ENCODE results near the gene CFAP65.

Gene CFAP65

GRCh38 chr2:218995972-218996711 lies 45.2 kb downstream of the CFAP65 start:
- intact Hi-C loops (cut with DNase I), result loop anchor here (1.0 to 10.0 kb wide), 2 partner anchors 59 to 159 kb away; no protein-coding TSS in a partner anchor
- peak; percentile 68 to 97 (median 88) for DNase-seq

- intact Hi-C loops (cut with DNase I), result loop anchor here (10.0 kb wide), 1 partner anchor 59 kb away; no protein-coding TSS in a partner anchor
- peak in 1 of 10 donors; percentile 54 for DNase-seq
These were observed 45.8 kb downstream of the CFAP65 start for GRCh38 chr2:218995561-218995960.

- DNase-seq, result peak in 2 of 10 donors; percentile 71 to 82
- intact Hi-C loops (cut with DNase I), result loop anchor here (10.0 kb wide), 1 partner anchor 61 kb away; no protein-coding TSS in a partner anchor
These were observed 47.7 kb downstream of the CFAP65 start, which contains the start of gene CRYBA2 for GRCh38 chr2:218993345-218994315. CRYBA2 (minus strand) TSS chr2:218993422; CDS start chr2:218993176, 246 bp downstream.

- intact Hi-C loops (cut with DNase I), result loop anchor here (10.0 kb wide), 1 partner anchor 62 kb away; no protein-coding TSS in a partner anchor
- peak in 2 of 10 donors; percentile 70 to 78 for DNase-seq
These were observed 48.5 kb downstream of the CFAP65 start for GRCh38 chr2:218992703-218993344.

GRCh38 chr2:218992196-218992595 lies 49.1 kb downstream of the CFAP65 start:
- DNase-seq, result peak in 2 of 10 donors; percentile 13 to 32
- intact Hi-C loops (cut with DNase I), result loop anchor here (10.0 kb wide), 1 partner anchor 63 kb away; no protein-coding TSS in a partner anchor

GRCh38 chr2:218991674-218992168 lies 49.6 kb downstream of the CFAP65 start:
- intact Hi-C loops (cut with DNase I), result loop anchor here (10.0 kb wide), 1 partner anchor 63 kb away; no protein-coding TSS in a partner anchor
- peak in 2 of 10 donors; percentile 39 to 52 for DNase-seq

GRCh38 chr2:218990612-218991011 lies 50.7 kb downstream of the CFAP65 start:
- peak in 1 of 10 donors; percentile 30 for DNase-seq
- intact Hi-C loops (cut with DNase I), result loop anchor here (10.0 kb wide), 1 partner anchor 64 kb away; no protein-coding TSS in a partner anchor

GRCh38 chr2:218990052-218990451 lies 51.3 kb downstream of the CFAP65 start:
- peak in 2 of 10 donors; percentile 33 to 56 for DNase-seq

GRCh38 chr2:218988650-218989049 lies 52.7 kb downstream of the CFAP65 start:
- intact Hi-C loops (cut with DNase I), result loop anchor here (10.0 kb wide), 1 partner anchor 134 kb away; the partner anchor contains the start of gene WNT6
- peak in 2 of 10 donors; percentile 8 to 17 for DNase-seq

More at GRCh38 chr2:218990052-218990451, 51.3 kb downstream of the CFAP65 start:
- intact Hi-C loops (cut with DNase I), result loop anchor here (10.0 kb wide), 1 partner anchor 65 kb away; no protein-coding TSS in a partner anchor

GRCh38 chr2:218988164-218988563 lies 53.2 kb downstream of the CFAP65 start:
- peak in 2 of 10 donors; percentile 3 to 8 for DNase-seq
- intact Hi-C loops (cut with DNase I), result loop anchor here (10.0 kb wide), 1 partner anchor 133 kb away; the partner anchor contains the start of gene WNT6

- intact Hi-C loops (cut with DNase I), result loop anchor here (10.0 kb wide), 1 partner anchor 131 kb away; the partner anchor contains the start of gene WNT6
- peak in 2 of 10 donors; percentile 37 to 55 for DNase-seq
These were observed 55.1 kb downstream of the CFAP65 start for GRCh38 chr2:218986148-218986761.

GRCh38 chr2:218985325-218986091 lies 55.8 kb downstream of the CFAP65 start:
- intact Hi-C loops (cut with DNase I), result loop anchor here (10.0 kb wide), 1 partner anchor 131 kb away; the partner anchor contains the start of gene WNT6
- DNase-seq, result peak in 2 of 10 donors; percentile 64 to 75

- intact Hi-C loops (cut with DNase I), result loop anchor here (10.0 kb wide), 1 partner anchor 130 kb away; the partner anchor contains the start of gene WNT6
- peak in 1 of 10 donors; percentile 25 for DNase-seq
These were observed 56.3 kb downstream of the CFAP65 start, which contains the start of gene FEV for GRCh38 chr2:218985021-218985324. FEV (minus strand) TSS chr2:218985184; CDS start chr2:218985075, 109 bp downstream.

- DNase-seq, result peak in 2 of 10 donors; percentile 23 to 67
- intact Hi-C loops (cut with DNase I), result loop anchor here (10.0 kb wide), 1 partner anchor 130 kb away; the partner anchor contains the start of gene WNT6
These were observed 56.9 kb downstream of the CFAP65 start for GRCh38 chr2:218984239-218985020.

- peak in 1 of 10 donors; percentile 21 for DNase-seq
- intact Hi-C loops (cut with DNase I), result loop anchor here (10.0 kb wide), 1 partner anchor 129 kb away; the partner anchor contains the start of gene WNT6
These were observed 57.4 kb downstream of the CFAP65 start for GRCh38 chr2:218983934-218984238.

GRCh38 chr2:218983263-218983933 lies 57.9 kb downstream of the CFAP65 start:
- intact Hi-C loops (cut with DNase I), result loop anchor here (10.0 kb wide), 1 partner anchor 129 kb away; the partner anchor contains the start of gene WNT6
- DNase-seq, result peak in 2 of 10 donors; percentile 15 to 55
